Transverse colon (tissue), 3 donors: ENCODE data around the gene CYP1A2.

Experiments
- CTCF ChIP-seq, 5 experiments: fragments of 200-600 bp in 3 of 5; fragments of 450-650 bp in 2 of 5; sonication (generic) in 3 of 5; IDR thresholded peaks; 1 replicate in 2 of 5; 2 replicates in 3 of 5; pipeline ENCODE4 v1.5.1; 2016 to 2017; ENCODE audit warnings: antibody characterized with exemption in 5 of 5, inconsistent platforms in 3 of 5, mild to moderate bottlenecking in 2 of 5, moderate library complexity in 1 of 5
- POLR2A ChIP-seq: fragments of 450-650 bp; IDR thresholded peaks from one replicate; pipeline ENCODE4 v1.6.1; 2016; ENCODE audit warnings: antibody characterized with exemption, mild to moderate bottlenecking, moderate library complexity

DNA sequence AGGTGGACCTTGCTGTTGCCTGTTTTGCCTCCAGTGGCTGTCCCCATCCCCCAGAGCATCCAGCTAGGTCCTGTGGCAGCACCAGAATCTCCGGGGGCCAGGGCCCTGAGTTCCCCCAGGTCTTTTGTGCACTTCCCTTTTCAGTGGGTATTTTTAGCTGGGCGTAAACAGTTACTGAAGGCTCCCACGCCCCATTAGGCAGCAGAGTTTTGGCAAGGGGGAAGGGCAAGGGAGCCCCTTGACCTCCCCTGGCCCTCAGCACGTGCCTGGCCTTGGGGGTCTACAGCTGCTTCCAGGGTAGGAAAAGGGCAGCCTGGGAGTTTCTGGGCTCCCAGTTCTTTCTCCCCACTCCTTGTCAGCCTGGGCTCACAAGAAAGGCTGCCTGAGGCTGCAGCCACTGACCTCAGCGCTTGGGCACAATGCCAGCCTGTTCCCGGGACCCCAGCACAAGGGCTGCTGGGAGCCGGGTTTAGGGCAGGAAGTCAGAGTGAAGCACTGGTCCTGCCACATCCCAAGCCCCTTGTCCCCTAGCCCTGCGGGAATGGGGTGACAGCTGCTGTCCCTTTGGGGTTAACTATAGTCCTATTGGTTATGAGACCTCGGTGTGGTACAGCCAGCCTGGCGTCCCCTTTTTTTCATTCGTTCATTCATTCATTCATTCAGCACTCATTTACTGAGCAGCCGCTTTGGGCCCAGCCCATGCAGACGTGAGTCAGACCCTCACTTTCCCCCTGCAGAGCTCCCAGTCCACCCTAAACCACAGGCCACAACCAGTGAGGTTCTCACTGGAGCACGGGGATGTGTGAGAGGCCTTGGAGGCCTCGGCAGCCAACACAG is 41.7 kb downstream of the CYP1A2 start:
- TF ChIP-seq CTCF (IDR thresholded peaks at IDR 0.05) (no peak), POLR2A (peak; percentile 15)
